Thyroid gland (tissue), 4 donors: ENCODE measurements around the gene KSR1.

Experiments used
- POLR2A ChIP-seq, 2 donors: fragments of 450-650 bp; IDR thresholded peaks; one replicate each; pipeline ENCODE4 v1.6.1; 2017; ENCODE audit warnings: antibody characterized with exemption in 2 of 2, mild to moderate bottlenecking in 2 of 2, moderate library complexity in 1 of 2
- TF ChIP-seq, protein P1 (sequence below), 6 experiments: fragments of 200-600 bp in 3 of 6; fragments of 450-650 bp in 3 of 6; sonication (generic) in 3 of 6; IDR thresholded peaks; one replicate each; pipeline ENCODE4 v1.5.1; 2016 to 2019; ENCODE audit warnings: antibody characterized with exemption in 6 of 6, mild to moderate bottlenecking in 2 of 6, inconsistent platforms in 1 of 6, moderate library complexity in 1 of 6

DNA sequence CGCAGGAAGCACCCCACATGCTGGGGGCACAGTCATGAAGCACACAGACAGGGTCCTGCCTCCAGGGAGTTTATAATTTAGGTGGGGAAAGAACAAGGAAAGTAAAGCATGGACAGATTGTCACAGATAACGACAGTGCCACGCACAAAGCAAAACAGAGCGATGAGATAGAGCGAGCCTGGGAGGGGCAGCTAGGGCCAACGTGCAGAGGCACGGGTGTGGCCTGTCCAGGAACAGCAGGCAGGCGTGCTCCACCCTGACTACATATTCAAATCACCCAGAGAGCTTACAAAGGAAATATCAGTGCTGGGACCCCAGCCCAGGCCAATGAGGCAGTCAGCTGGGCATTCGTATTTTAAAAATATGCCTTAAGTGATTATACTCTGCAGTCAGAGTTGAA is 191.5 kb downstream of the KSR1 start:
- no peak for TF ChIP-seq POLR2A (IDR thresholded peaks at IDR 0.05)
- TF ChIP-seq, protein P1, sequence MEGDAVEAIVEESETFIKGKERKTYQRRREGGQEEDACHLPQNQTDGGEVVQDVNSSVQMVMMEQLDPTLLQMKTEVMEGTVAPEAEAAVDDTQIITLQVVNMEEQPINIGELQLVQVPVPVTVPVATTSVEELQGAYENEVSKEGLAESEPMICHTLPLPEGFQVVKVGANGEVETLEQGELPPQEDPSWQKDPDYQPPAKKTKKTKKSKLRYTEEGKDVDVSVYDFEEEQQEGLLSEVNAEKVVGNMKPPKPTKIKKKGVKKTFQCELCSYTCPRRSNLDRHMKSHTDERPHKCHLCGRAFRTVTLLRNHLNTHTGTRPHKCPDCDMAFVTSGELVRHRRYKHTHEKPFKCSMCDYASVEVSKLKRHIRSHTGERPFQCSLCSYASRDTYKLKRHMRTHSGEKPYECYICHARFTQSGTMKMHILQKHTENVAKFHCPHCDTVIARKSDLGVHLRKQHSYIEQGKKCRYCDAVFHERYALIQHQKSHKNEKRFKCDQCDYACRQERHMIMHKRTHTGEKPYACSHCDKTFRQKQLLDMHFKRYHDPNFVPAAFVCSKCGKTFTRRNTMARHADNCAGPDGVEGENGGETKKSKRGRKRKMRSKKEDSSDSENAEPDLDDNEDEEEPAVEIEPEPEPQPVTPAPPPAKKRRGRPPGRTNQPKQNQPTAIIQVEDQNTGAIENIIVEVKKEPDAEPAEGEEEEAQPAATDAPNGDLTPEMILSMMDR (IDR thresholded peaks at IDR 0.05) = no peak
